SK-MEL-5 (cell line): Measurements from ENCODE around the gene MYOCD. TPM values are rescaled to one million over a fixed set of nuclear protein-coding genes. Genes with fewer than 3 reads are reported as not detected.

Experiments used
- DNase-seq: peaks from one replicate; pipeline ENCODE4 v3.0.0-alpha.2; 2016; ENCODE audit warnings: low read depth, low spot score
- in situ Hi-C: cut with HindIII; loops from 2 replicates; pipeline ENCODE4 v1.10.0; 2016; ENCODE audit warnings: low sequenced_read_pairs, high pct_unique_total_duplicates, low pct_unique_long_range_greater_than_20kb
- total RNA-seq: library from RNA; depleted of rRNA; stranded (reverse); fragments of >200 nt; shearing (Covaris generic); gene quantifications from 2 replicates; pipeline ENCODE4 v1.2.3, GENCODE V29; 2014; rRNA removed

Gene MYOCD
- total RNA-seq, 1 experiment from 2014 or later, result not detected

GRCh38 chr17:12789075-12789480, 123.4 kb downstream of the MYOCD start:
- in situ Hi-C loops, result no loop called here
- peak; percentile 48 for DNase-seq

- peak; percentile 1 for DNase-seq
- in situ Hi-C loops, result no loop called here
Observed at GRCh38 chr17:12789481-12790248, 124.0 kb downstream of the MYOCD start, which contains the start of gene ARHGAP44. ARHGAP44 (plus strand) TSS chr17:12789498; CDS start chr17:12789839, 341 bp downstream.

GRCh38 chr17:12790249-12791106, 124.8 kb downstream of the MYOCD start:
- no peak for DNase-seq
- in situ Hi-C loops, result no loop called here

GRCh38 chr17:12794919-12795532, 129.3 kb downstream of the MYOCD start:
- in situ Hi-C loops, result no loop called here
- no peak for DNase-seq

- no peak for DNase-seq
- in situ Hi-C loops, result no loop called here
Observed at GRCh38 chr17:12800855-12801365, 135.2 kb downstream of the MYOCD start.

GRCh38 chr17:12806630-12807029, 140.9 kb downstream of the MYOCD start:
- in situ Hi-C loops, result no loop called here
- no peak for DNase-seq

- in situ Hi-C loops, result no loop called here
- no peak for DNase-seq
Observed at GRCh38 chr17:12808723-12809122, 143.0 kb downstream of the MYOCD start.

- DNase-seq, result no peak
- in situ Hi-C loops, result no loop called here
Observed at GRCh38 chr17:12812877-12813276, 147.2 kb downstream of the MYOCD start.

- in situ Hi-C loops, result no loop called here
- DNase-seq, result no peak
Observed at GRCh38 chr17:12813664-12814063, 148.0 kb downstream of the MYOCD start.

GRCh38 chr17:12814718-12815117, 149.0 kb downstream of the MYOCD start:
- no peak for DNase-seq
- in situ Hi-C loops, result no loop called here

GRCh38 chr17:12815642-12816141, 150.0 kb downstream of the MYOCD start:
- no peak for DNase-seq

More at GRCh38 chr17:12815642-12816141, 150.0 kb downstream of the MYOCD start:
- in situ Hi-C loops, result no loop called here

Other genes starting within 250 kb of the MYOCD start
- 0.18 and 0.43 TPM in 2 replicates for gene ARHGAP44, start 123.6 kb downstream of the MYOCD start, total RNA-seq